Natural killer cell (primary cell): ENCODE measurements around the gene DCDC1. TPM values are rescaled to one million over a fixed set of nuclear protein-coding genes. Genes with fewer than 3 reads are reported as not detected.

ENCODE experiments used
- ATAC-seq, 3 donors: fragments of 150-1000 bp in 2 of 3; fragments of 200-7000 bp in 1 of 3; cut with Tn5 transposase; 1 replicate in 1 of 3; 2 replicates in 2 of 3; pipeline ENCODE4 v1.10.0; 2021; ENCODE audit warnings: mild to moderate bottlenecking in 2 of 3, moderate library complexity in 2 of 3
- DNase-seq, 2 donors: peaks; one replicate each; pipeline versions ENCODE4 v3.0.0 to v3.0.0-alpha.2; 2013 to 2021; ENCODE audit warnings: mixed read lengths in 1 of 2
- H3K27ac ChIP-seq: one replicate; pipeline ENCODE4 v1.5.1; 2013; ENCODE audit warnings: mild to moderate bottlenecking, low read length
- H3K27me3 ChIP-seq: one replicate; pipeline ENCODE4 v1.6.1; 2013; ENCODE audit warnings: low read length; ENCODE audit not compliant: control insufficient read depth, insufficient read depth
- H3K36me3 ChIP-seq: one replicate; pipeline ENCODE4 v1.6.1; 2013; ENCODE audit warnings: low read length; ENCODE audit not compliant: control insufficient read depth, insufficient read depth
- H3K4me1 ChIP-seq: one replicate; pipeline ENCODE4 v1.6.1; 2013; ENCODE audit warnings: low read length; ENCODE audit not compliant: control insufficient read depth, insufficient read depth
- H3K4me3 ChIP-seq: one replicate; pipeline ENCODE4 v1.5.1; 2013; ENCODE audit warnings: low read length
- H3K9me3 ChIP-seq: one replicate; pipeline ENCODE4 v1.6.1; 2013; ENCODE audit warnings: low read length; ENCODE audit not compliant: control insufficient read depth, insufficient read depth
- H3K27ac Mint-ChIP-seq, 2 donors: one replicate each; pipeline ENCODE4 v1.8.0; 2022; ENCODE audit warnings: mild to moderate bottlenecking in 2 of 2, mixed read lengths in 2 of 2, moderate library complexity in 1 of 2
- H3K27me3 Mint-ChIP-seq, 2 donors: one replicate each; pipeline ENCODE4 v1.8.0; 2022; ENCODE audit warnings: low read depth in 2 of 2, mixed read lengths in 2 of 2
- H3K36me3 Mint-ChIP-seq: one replicate; pipeline ENCODE4 v1.8.0; 2022; ENCODE audit warnings: mixed read lengths
- H3K4me1 Mint-ChIP-seq, 2 donors: one replicate each; pipeline ENCODE4 v1.8.0; 2022; ENCODE audit warnings: mixed read lengths in 2 of 2
- H3K4me3 Mint-ChIP-seq: one replicate; pipeline ENCODE4 v1.8.0; 2022; ENCODE audit warnings: mild to moderate bottlenecking, moderate library complexity, mixed read lengths
- H3K9me3 Mint-ChIP-seq, 2 donors: one replicate each; pipeline ENCODE4 v1.8.0; 2022; ENCODE audit warnings: mixed read lengths in 2 of 2
- WGBS: methylation state at CpG from one replicate; pipeline ENCODE4 v1.1.7; 2013; ENCODE audit warnings: missing lambda C conversion rate; ENCODE audit not compliant: insufficient coverage; 5-methylcytosine and 5-hydroxymethylcytosine counted together
- intact Hi-C: fragments of 100-400 bp; cut with micrococcal nuclease; formaldehyde crosslinking; loops from one replicate; pipeline ENCODE4 v1.14.2; 2022
- total RNA-seq, 4 donors: library from RNA; stranded (reverse); fragments of 120-200 nt in 1 of 4; gene quantifications; one replicate each; pipeline versions ENCODE4 v1.2.3 to v1.2.4, GENCODE V29; 2013 to 2022
- TF ChIP-seq, protein P1 (sequence below): fragments of 200-600 bp; IDR thresholded peaks from one replicate; pipeline ENCODE4 v1.8.0; 2022; ENCODE audit warnings: antibody characterized with exemption

The DCDC1 gene
- total RNA-seq, 3 donors from 2014 or later (not counting 1 experiment from before 2014, with no cell fraction given): not detected

DNA sequence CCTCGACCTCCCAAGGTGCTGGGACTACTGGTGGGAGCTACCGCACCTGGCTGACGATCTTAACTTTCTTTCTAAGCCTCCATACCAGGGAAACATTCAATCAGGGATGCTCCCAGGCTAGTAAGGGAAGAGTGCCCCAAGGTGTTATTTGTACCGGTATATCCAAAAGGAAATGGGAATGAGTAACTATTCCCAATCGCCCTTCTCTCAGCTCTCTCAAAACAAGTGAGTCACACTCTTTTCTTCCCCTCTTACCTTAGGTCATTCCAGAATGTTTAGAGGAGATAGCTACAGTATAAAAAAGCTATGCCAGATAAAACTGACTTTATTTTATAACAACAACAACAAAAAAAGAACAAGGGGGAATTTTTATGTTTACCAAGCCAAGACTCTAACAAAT lies 13.7 kb downstream of the DCDC1 start:
- no peak for ATAC-seq
- H3K4me3 Mint-ChIP-seq: no peak overlapping the region
- peaks cover 13 to 39% of the 10 kb centered on the region in 2 donors for H3K27me3 Mint-ChIP-seq
- H3K36me3 Mint-ChIP-seq: no peaks in the 10 kb centered on the region
- no peak overlapping the region for H3K27ac Mint-ChIP-seq
- 86% methylated on average over 3 of the region's 5 CpGs for WGBS
- Histone ChIP-seq H3K27me3 (peaks cover 11% of the 10 kb centered on the region), H3K36me3 (no peaks in the 10 kb centered on the region), H3K4me1 (no peaks in the 10 kb centered on the region), H3K9me3 (no peaks in the 10 kb centered on the region), H3K4me3 (no peak overlapping the region), H3K27ac (no peak overlapping the region)
- TF ChIP-seq, protein P1, sequence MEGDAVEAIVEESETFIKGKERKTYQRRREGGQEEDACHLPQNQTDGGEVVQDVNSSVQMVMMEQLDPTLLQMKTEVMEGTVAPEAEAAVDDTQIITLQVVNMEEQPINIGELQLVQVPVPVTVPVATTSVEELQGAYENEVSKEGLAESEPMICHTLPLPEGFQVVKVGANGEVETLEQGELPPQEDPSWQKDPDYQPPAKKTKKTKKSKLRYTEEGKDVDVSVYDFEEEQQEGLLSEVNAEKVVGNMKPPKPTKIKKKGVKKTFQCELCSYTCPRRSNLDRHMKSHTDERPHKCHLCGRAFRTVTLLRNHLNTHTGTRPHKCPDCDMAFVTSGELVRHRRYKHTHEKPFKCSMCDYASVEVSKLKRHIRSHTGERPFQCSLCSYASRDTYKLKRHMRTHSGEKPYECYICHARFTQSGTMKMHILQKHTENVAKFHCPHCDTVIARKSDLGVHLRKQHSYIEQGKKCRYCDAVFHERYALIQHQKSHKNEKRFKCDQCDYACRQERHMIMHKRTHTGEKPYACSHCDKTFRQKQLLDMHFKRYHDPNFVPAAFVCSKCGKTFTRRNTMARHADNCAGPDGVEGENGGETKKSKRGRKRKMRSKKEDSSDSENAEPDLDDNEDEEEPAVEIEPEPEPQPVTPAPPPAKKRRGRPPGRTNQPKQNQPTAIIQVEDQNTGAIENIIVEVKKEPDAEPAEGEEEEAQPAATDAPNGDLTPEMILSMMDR: no peak
- no peaks in the 10 kb centered on the region for H3K4me1 Mint-ChIP-seq
- intact Hi-C loops: no loop called here
- DNase-seq: no peak
- no peaks in the 10 kb centered on the region for H3K9me3 Mint-ChIP-seq

GRCh38 chr11:31355131-31355530 lies 14.4 kb downstream of the DCDC1 start:
- Histone ChIP-seq H3K36me3 (no peaks in the 10 kb centered on the region), H3K9me3 (no peaks in the 10 kb centered on the region), H3K4me1 (no peaks in the 10 kb centered on the region), H3K27me3 (peaks cover 8% of the 10 kb centered on the region), H3K4me3 (no peak overlapping the region), H3K27ac (no peak overlapping the region)
- ATAC-seq (no peak), DNase-seq (no peak)
- no peak overlapping the region for H3K27ac Mint-ChIP-seq
- WGBS: 78% methylated on average over 2 of the region's 2 CpGs
- no peaks in the 10 kb centered on the region for H3K4me1 Mint-ChIP-seq
- no peaks in the 10 kb centered on the region for H3K9me3 Mint-ChIP-seq
- H3K36me3 Mint-ChIP-seq: no peaks in the 10 kb centered on the region
- H3K4me3 Mint-ChIP-seq: no peak overlapping the region
- peaks cover 13 to 39% of the 10 kb centered on the region in 2 donors for H3K27me3 Mint-ChIP-seq
- TF ChIP-seq, protein P1: no peak
- intact Hi-C loops: no loop called here

DNA sequence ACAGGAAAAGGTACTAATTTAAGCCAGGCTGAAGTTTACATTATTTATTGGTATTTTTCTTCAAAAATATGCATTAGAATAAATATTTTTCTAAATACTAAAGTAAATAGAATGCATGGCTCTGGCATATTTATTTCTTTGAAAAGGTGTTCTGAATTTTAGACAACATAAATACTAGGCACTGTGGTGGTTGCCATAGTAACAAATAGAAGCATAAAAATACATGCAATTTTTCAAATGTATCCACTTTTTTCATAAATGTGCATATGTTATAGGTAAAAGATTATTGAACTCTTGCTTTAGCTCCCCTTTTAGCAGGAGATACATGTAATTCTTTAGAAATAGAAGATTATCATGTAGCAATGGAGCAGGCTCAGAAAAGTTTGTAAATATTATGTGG lies 18.4 kb downstream of the DCDC1 start:
- Histone ChIP-seq H3K9me3 (no peaks in the 10 kb centered on the region), H3K27ac (no peak overlapping the region), H3K4me1 (no peaks in the 10 kb centered on the region), H3K27me3 (peaks cover 8% of the 10 kb centered on the region), H3K4me3 (no peak overlapping the region), H3K36me3 (no peaks in the 10 kb centered on the region)
- H3K27me3 Mint-ChIP-seq: peaks cover 18 to 37% of the 10 kb centered on the region in 2 donors
- H3K27ac Mint-ChIP-seq: no peak overlapping the region
- DNase-seq (no peak), ATAC-seq (no peak)
- H3K4me1 Mint-ChIP-seq: no peaks in the 10 kb centered on the region
- H3K36me3 Mint-ChIP-seq: no peaks in the 10 kb centered on the region
- no peak overlapping the region for H3K4me3 Mint-ChIP-seq
- H3K9me3 Mint-ChIP-seq: no peaks in the 10 kb centered on the region
- intact Hi-C loops: no loop called here
- TF ChIP-seq, protein P1: no peak

GRCh38 chr11:31340903-31341572 lies 28.5 kb downstream of the DCDC1 start:
- peak in 1 of 2 donors; percentile 56 for DNase-seq
- intact Hi-C loops: no loop called here

More at GRCh38 chr11:31340903-31341572, 28.5 kb downstream of the DCDC1 start:
- Histone ChIP-seq H3K27ac (no peak overlapping the region), H3K9me3 (no peaks in the 10 kb centered on the region), H3K36me3 (no peaks in the 10 kb centered on the region), H3K27me3 (peaks cover 2% of the 10 kb centered on the region), H3K4me3 (no peak overlapping the region), H3K4me1 (no peaks in the 10 kb centered on the region)
- H3K27ac Mint-ChIP-seq: no peak overlapping the region
- H3K4me3 Mint-ChIP-seq: no peak overlapping the region
- H3K27me3 Mint-ChIP-seq: peaks cover 6 to 44% of the 10 kb centered on the region in 2 donors
- H3K4me1 Mint-ChIP-seq: no peaks in the 10 kb centered on the region
- no peak for ATAC-seq
- H3K9me3 Mint-ChIP-seq: no peaks in the 10 kb centered on the region
- H3K36me3 Mint-ChIP-seq: no peaks in the 10 kb centered on the region
- 93% methylated on average over 5 of the region's 5 CpGs for whole genome bisulfite sequencing
- TF ChIP-seq, protein P1: peak; percentile 27
